Neural cell (in vitro differentiated cells): ENCODE data around the gene SLC66A1. TPM values are rescaled to one million over a fixed set of nuclear protein-coding genes. Genes with fewer than 3 reads are reported as not detected.
"Not testable (repeated sequence)": the region's sequence is repeated elsewhere in the genome, so short reads cannot be mapped to it uniquely, and the experiment has no call there.

Source experiments
- H2AFZ ChIP-seq: fragments of 200-600, 300-800 bp; sonication (generic), shearing (Covaris generic); 2 replicates; pipeline ENCODE4 v1.6.0; 2014; ENCODE audit warnings: low read depth, mild to moderate bottlenecking, antibody characterized with exemption, low read length, moderate library complexity
- H3F3A ChIP-seq: fragments of 200-600 bp; shearing (Covaris generic); 2 replicates; pipeline ENCODE4 v1.6.1; 2016; ENCODE audit warnings: mild to moderate bottlenecking, moderate library complexity, mixed read lengths, antibody characterized with exemption, low read length; ENCODE audit not compliant: insufficient read depth, poor library complexity, severe bottlenecking
- H3K27ac ChIP-seq: fragments of 200-600, 300-800 bp; sonication (generic), shearing (Covaris generic); 2 replicates; pipeline ENCODE4 v1.5.1; 2014; ENCODE audit warnings: mild to moderate bottlenecking, low read length, moderate library complexity
- H3K27me3 ChIP-seq: fragments of 300-800, 200-600 bp; sonication (generic), shearing (Covaris generic); 2 replicates; pipeline ENCODE4 v1.6.0; 2014; ENCODE audit warnings: mild to moderate bottlenecking, low read depth, low read length, moderate library complexity; ENCODE audit not compliant: insufficient read depth
- H3K36me3 ChIP-seq: fragments of 300-800, 200-600 bp; sonication (generic), shearing (Covaris generic); 2 replicates; pipeline ENCODE4 v1.5.1; 2014; ENCODE audit warnings: mild to moderate bottlenecking, antibody characterized with exemption, low read length, moderate library complexity; ENCODE audit not compliant: insufficient read depth
- H3K4me2 ChIP-seq: fragments of 300-800, 200-600 bp; sonication (generic), shearing (Covaris generic); 2 replicates; pipeline ENCODE4 v1.6.0; 2014; ENCODE audit warnings: mild to moderate bottlenecking, low read length
- H3K4me3 ChIP-seq: fragments of 300-800, 200-600 bp; sonication (generic), shearing (Covaris generic); 2 replicates; pipeline ENCODE4 v1.5.1; 2014; ENCODE audit warnings: mild to moderate bottlenecking, low read length, moderate library complexity
- H3K79me2 ChIP-seq: fragments of 200-600 bp; shearing (Covaris generic); replicated peaks from 2 replicates; pipeline ENCODE4 v1.6.0; 2014; ENCODE audit warnings: mild to moderate bottlenecking, low read length, moderate library complexity; ENCODE audit not compliant: insufficient read depth
- H3K9ac ChIP-seq: fragments of 300-800, 200-600 bp; sonication (generic), shearing (Covaris generic); 2 replicates; pipeline ENCODE4 v1.6.1; 2016; ENCODE audit warnings: mild to moderate bottlenecking, low read length, mixed read lengths
- H3K9me2 ChIP-seq: fragments of 200-600 bp; shearing (Covaris generic); 2 replicates; pipeline ENCODE4 v1.6.1; 2016; ENCODE audit warnings: mild to moderate bottlenecking, low read length, mixed read lengths; ENCODE audit not compliant: insufficient read depth
- H3K9me3 ChIP-seq: fragments of 200-600, 300-800 bp; sonication (generic), shearing (Covaris generic); 2 replicates; pipeline ENCODE4 v1.6.1; 2016; ENCODE audit warnings: mild to moderate bottlenecking, mixed run types, low read length, moderate library complexity, mixed read lengths
- H4K20me1 ChIP-seq: fragments of 200-600 bp; shearing (Covaris generic); 2 replicates; pipeline ENCODE4 v1.6.1; 2016; ENCODE audit warnings: mild to moderate bottlenecking, mixed run types; ENCODE audit not compliant: insufficient read depth
- CTCF ChIP-seq: fragments of 450-650 bp; IDR thresholded peaks from 2 replicates; pipeline ENCODE4 v1.5.1; 2014; ENCODE audit warnings: antibody characterized with exemption, mild to moderate bottlenecking, moderate library complexity; ENCODE audit not compliant: poor library complexity, severe bottlenecking
- EP300 ChIP-seq: fragments of 450-650 bp; conservative IDR thresholded peaks from 2 replicates; pipeline ENCODE4 v1.6.1; 2014; ENCODE audit warnings: antibody characterized with exemption, mild to moderate bottlenecking, moderate library complexity; ENCODE audit not compliant: poor library complexity, severe bottlenecking
- EZH2 ChIP-seq: fragments of 200-600, 300-800 bp; shearing (Covaris generic), sonication (generic); IDR thresholded peaks from 2 replicates; pipeline ENCODE4 v1.6.1; 2014; ENCODE audit warnings: antibody characterized with exemption, low read length, borderline replicate concordance, mild to moderate bottlenecking; ENCODE audit not compliant: insufficient read depth, poor library complexity, severe bottlenecking
- MXI1 ChIP-seq: fragments of 450-650 bp; conservative IDR thresholded peaks from 2 replicates; pipeline ENCODE4 v1.6.1; 2014; ENCODE audit warnings: antibody characterized with exemption, mild to moderate bottlenecking; ENCODE audit not compliant: poor library complexity, severe bottlenecking
- POLR2AphosphoS5 ChIP-seq: IDR thresholded peaks from 2 replicates; pipeline ENCODE4 v1.6.1; 2012
- RAD21 ChIP-seq: fragments of 450-650 bp; conservative IDR thresholded peaks from 2 replicates; pipeline ENCODE4 v1.6.1; 2014; ENCODE audit warnings: antibody characterized with exemption, mild to moderate bottlenecking, moderate library complexity
- SMC3 ChIP-seq: fragments of 450-650 bp; conservative IDR thresholded peaks from 2 replicates; pipeline ENCODE4 v1.6.1; 2014; ENCODE audit warnings: antibody characterized with exemption, mild to moderate bottlenecking, moderate library complexity; ENCODE audit not compliant: poor library complexity
- TAF1 ChIP-seq: IDR thresholded peaks from 2 replicates; pipeline ENCODE4 v1.6.1; 2012; ENCODE audit warnings: low read depth
- polyA plus RNA-seq: library from polyadenylated mRNA; depleted of rRNA; stranded (reverse); fragments of >200 nt; gene quantifications from 2 replicates; pipeline ENCODE4 v1.2.3, GENCODE V29; 2014
- TF ChIP-seq, protein P1 (sequence below): IDR thresholded peaks from 2 replicates; pipeline ENCODE4 v1.6.1; 2012; ENCODE audit warnings: borderline replicate concordance

Gene SLC66A1
- polyA plus RNA-seq, 1 donor from 2014 or later, result 31.8 TPM

- Histone ChIP-seq H3F3A (no peaks in the 10 kb centered on the region), H3K36me3 (no peaks in the 10 kb centered on the region), H4K20me1 (no peaks in the 10 kb centered on the region), H3K79me2 (no peaks in the 10 kb centered on the region), H3K4me3 (no peak overlapping the region), H3K27ac (no peak overlapping the region), H2AFZ (no peak overlapping the region), H3K9me3 (no peaks in the 10 kb centered on the region), H3K9me2 (no peaks in the 10 kb centered on the region), H3K4me2 (no peak overlapping the region), H3K27me3 (no peaks in the 10 kb centered on the region), H3K9ac (no peak overlapping the region)
- TF ChIP-seq EP300, result no peak
These were observed 22.9 kb upstream of the SLC66A1 start for GRCh38 chr1:19289244-19289643.

GRCh38 chr1:19294638-19295037, 17.5 kb upstream of the SLC66A1 start:
- TF ChIP-seq POLR2AphosphoS5 (no peak), RAD21 (no peak), EP300 (no peak), EZH2 (no peak)
- TF ChIP-seq, protein P1, sequence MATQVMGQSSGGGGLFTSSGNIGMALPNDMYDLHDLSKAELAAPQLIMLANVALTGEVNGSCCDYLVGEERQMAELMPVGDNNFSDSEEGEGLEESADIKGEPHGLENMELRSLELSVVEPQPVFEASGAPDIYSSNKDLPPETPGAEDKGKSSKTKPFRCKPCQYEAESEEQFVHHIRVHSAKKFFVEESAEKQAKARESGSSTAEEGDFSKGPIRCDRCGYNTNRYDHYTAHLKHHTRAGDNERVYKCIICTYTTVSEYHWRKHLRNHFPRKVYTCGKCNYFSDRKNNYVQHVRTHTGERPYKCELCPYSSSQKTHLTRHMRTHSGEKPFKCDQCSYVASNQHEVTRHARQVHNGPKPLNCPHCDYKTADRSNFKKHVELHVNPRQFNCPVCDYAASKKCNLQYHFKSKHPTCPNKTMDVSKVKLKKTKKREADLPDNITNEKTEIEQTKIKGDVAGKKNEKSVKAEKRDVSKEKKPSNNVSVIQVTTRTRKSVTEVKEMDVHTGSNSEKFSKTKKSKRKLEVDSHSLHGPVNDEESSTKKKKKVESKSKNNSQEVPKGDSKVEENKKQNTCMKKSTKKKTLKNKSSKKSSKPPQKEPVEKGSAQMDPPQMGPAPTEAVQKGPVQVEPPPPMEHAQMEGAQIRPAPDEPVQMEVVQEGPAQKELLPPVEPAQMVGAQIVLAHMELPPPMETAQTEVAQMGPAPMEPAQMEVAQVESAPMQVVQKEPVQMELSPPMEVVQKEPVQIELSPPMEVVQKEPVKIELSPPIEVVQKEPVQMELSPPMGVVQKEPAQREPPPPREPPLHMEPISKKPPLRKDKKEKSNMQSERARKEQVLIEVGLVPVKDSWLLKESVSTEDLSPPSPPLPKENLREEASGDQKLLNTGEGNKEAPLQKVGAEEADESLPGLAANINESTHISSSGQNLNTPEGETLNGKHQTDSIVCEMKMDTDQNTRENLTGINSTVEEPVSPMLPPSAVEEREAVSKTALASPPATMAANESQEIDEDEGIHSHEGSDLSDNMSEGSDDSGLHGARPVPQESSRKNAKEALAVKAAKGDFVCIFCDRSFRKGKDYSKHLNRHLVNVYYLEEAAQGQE, result no peak
- H3K36me3 ChIP-seq, result peaks cover 5% of the 10 kb centered on the region
- H3K27ac ChIP-seq, result no peak overlapping the region
- H3K9me3 ChIP-seq, result peaks cover 8% of the 10 kb centered on the region
- no peak overlapping the region for H3K9ac ChIP-seq
- H3K9me2 ChIP-seq, result no peaks in the 10 kb centered on the region
- H3K79me2 ChIP-seq, result no peaks in the 10 kb centered on the region
- no peak overlapping the region for H3K4me2 ChIP-seq
- H2AFZ ChIP-seq, result no peak overlapping the region
- H3K4me3 ChIP-seq, result no peak overlapping the region
- no peaks in the 10 kb centered on the region for H4K20me1 ChIP-seq
- no peaks in the 10 kb centered on the region for H3F3A ChIP-seq
- no peaks in the 10 kb centered on the region for H3K27me3 ChIP-seq

- TF ChIP-seq POLR2AphosphoS5 (no peak), EP300 (no peak), MXI1 (no peak), SMC3 (no peak), CTCF (no peak), TAF1 (no peak), EZH2 (no peak), RAD21 (no peak)
- TF ChIP-seq, protein P1, result no peak
- H3K79me2 ChIP-seq, result no peaks in the 10 kb centered on the region
- H3K9me3 ChIP-seq, result no peaks in the 10 kb centered on the region
- H4K20me1 ChIP-seq, result no peaks in the 10 kb centered on the region
- H3K36me3 ChIP-seq, result no peaks in the 10 kb centered on the region
- no peak overlapping the region for H3K4me2 ChIP-seq
- H2AFZ ChIP-seq, result no peak overlapping the region
- H3K27ac ChIP-seq, result no peak overlapping the region
- H3K4me3 ChIP-seq, result no peak overlapping the region
- H3K27me3 ChIP-seq, result no peaks in the 10 kb centered on the region
- no peak overlapping the region for H3K9ac ChIP-seq
- no peaks in the 10 kb centered on the region for H3F3A ChIP-seq
- H3K9me2 ChIP-seq, result no peaks in the 10 kb centered on the region
These were observed 11.9 kb upstream of the SLC66A1 start for GRCh38 chr1:19300211-19300610.

GRCh38 chr1:19304081-19304480, 8.0 kb upstream of the SLC66A1 start:
- H3K9ac ChIP-seq, H3F3A ChIP-seq, H3K4me2 ChIP-seq, H3K79me2 ChIP-seq, H3K9me2 ChIP-seq, H3K27me3 ChIP-seq, H3K27ac ChIP-seq, H2AFZ ChIP-seq, H3K4me3 ChIP-seq, H4K20me1 ChIP-seq, H3K36me3 ChIP-seq, H3K9me3 ChIP-seq: not testable (repeated sequence)
